HCT116 (cell line): ENCODE data around the gene SEMA5B. TPM values are rescaled to one million over a fixed set of nuclear protein-coding genes. Genes with fewer than 3 reads are reported as not detected.

Source experiments
- ATAC-seq: fragments of 200-7000 bp; cut with Tn5 transposase; 2 replicates; pipeline ENCODE4 v1.9.1; 2020; ENCODE audit warnings: mild to moderate bottlenecking, moderate library complexity
- BruUV-seq: library from RNA; stranded (reverse); fragments of 400-500 nt; replicated peaks from 2 replicates; lab custom pipeline; 2021; lab: Mats Ljungman, UMichigan
- CTCF ChIA-PET: fragments of 300-600 bp; sonication (Branson Sonifier 250); formaldehyde crosslinking; loops from one replicate; lab custom pipeline; 2021; ENCODE audit warnings: antibody characterized with exemption; lab: Charles Lee
- POLR2A ChIA-PET: fragments of 300-600, 350-600 bp; sonication (Branson Sonifier 250); formaldehyde crosslinking; loops from one replicate; lab custom pipeline; 2021; ENCODE audit warnings: antibody characterized with exemption; lab: Charles Lee
- RAD21 ChIA-PET, 2 experiments: fragments of 300-600 bp; sonication (Branson Sonifier 250); formaldehyde crosslinking; loops; one replicate each; lab custom pipeline; 2023; ENCODE audit warnings: low total read pairs in 2 of 2; ENCODE audit not compliant: uncharacterized antibody in 2 of 2, unreplicated experiment in 2 of 2, low non-redundant PET in 1 of 2; lab: Charles Lee
- DNase-seq: peaks from one replicate; pipeline ENCODE4 v3.0.0-alpha.2; 2010; ENCODE audit warnings: low read depth, low spot score
- H2AFZ ChIP-seq: fragments of 200-600 bp; shearing (Covaris generic), sonication (generic); 2 replicates; pipeline ENCODE4 v1.6.1; 2017; ENCODE audit warnings: low read depth, mixed run types, mixed read lengths, antibody characterized with exemption, low read length; ENCODE audit not compliant: poor library complexity, severe bottlenecking
- H3K27ac ChIP-seq: 2 replicates; pipeline ENCODE4 v1.5.1; 2012; ENCODE audit warnings: low read depth, low read length
- H3K27me3 ChIP-seq: fragments of 200-600 bp; sonication (generic); 2 replicates; pipeline ENCODE4 v1.6.1; 2016; ENCODE audit warnings: mixed run types, low read length, mixed read lengths; ENCODE audit not compliant: insufficient read depth
- H3K36me3 ChIP-seq, 2 experiments: fragments of 200-500 bp in 1 of 2; fragments of 200-600 bp in 1 of 2; sonication (Bioruptor generic) in 1 of 2; sonication (generic) in 1 of 2; 2 replicates each; pipeline versions ENCODE4 v1.5.1 to v1.6.1; 2014 to 2016; ENCODE audit warnings: low read length in 2 of 2, inconsistent platforms in 1 of 2, mixed read lengths in 1 of 2, mixed run types in 1 of 2; ENCODE audit not compliant: insufficient read depth in 2 of 2, control insufficient read depth in 1 of 2
- H3K4me1 ChIP-seq, 2 experiments: fragments of 200-600 bp in 1 of 2; sonication (generic) in 1 of 2; 2 replicates each; pipeline versions ENCODE4 v1.5.1 to v1.6.1; 2012 to 2017; ENCODE audit warnings: low read length in 2 of 2, inconsistent platforms in 1 of 2, mild to moderate bottlenecking in 1 of 2, mixed read lengths in 1 of 2, mixed run types in 1 of 2, moderate library complexity in 1 of 2; ENCODE audit not compliant: insufficient read depth in 2 of 2, control insufficient read depth in 1 of 2
- H3K4me2 ChIP-seq: fragments of 200-600 bp; sonication (generic); 2 replicates; pipeline ENCODE4 v1.6.1; 2017; ENCODE audit warnings: mixed run types, low read length, mixed read lengths
- H3K4me3 ChIP-seq, 2 experiments: fragments of 200-600 bp in 1 of 2; sonication (generic) in 1 of 2; replicated peaks in 1 of 2; 2 replicates each; pipeline ENCODE4 v1.5.1; 2011 to 2016; ENCODE audit warnings: low read length in 2 of 2, control low read depth in 1 of 2, low read depth in 1 of 2, mild to moderate bottlenecking in 1 of 2, mixed read lengths in 1 of 2, mixed run types in 1 of 2
- H3K79me2 ChIP-seq: fragments of 200-600 bp; sonication (generic); 2 replicates; pipeline ENCODE4 v1.6.1; 2017; ENCODE audit warnings: mild to moderate bottlenecking, mixed run types, low read length, moderate library complexity, mixed read lengths; ENCODE audit not compliant: insufficient read depth
- H3K9ac ChIP-seq: fragments of 200-600 bp; sonication (generic); 2 replicates; pipeline ENCODE4 v1.6.1; 2016; ENCODE audit warnings: low read length, mixed read lengths
- H3K9me2 ChIP-seq: fragments of 200-600 bp; sonication (generic), shearing (Covaris generic); 2 replicates; pipeline ENCODE4 v1.6.1; 2017; ENCODE audit warnings: mixed run types, mild to moderate bottlenecking, moderate library complexity; ENCODE audit not compliant: insufficient read depth
- H3K9me3 ChIP-seq, 2 experiments: fragments of 200-500 bp in 1 of 2; fragments of 200-600 bp in 1 of 2; sonication (Bioruptor generic) in 1 of 2; sonication (generic) in 1 of 2; 2 replicates each; pipeline ENCODE4 v1.6.1; 2014 to 2017; ENCODE audit warnings: low read length in 2 of 2, mixed read lengths in 2 of 2, inconsistent platforms in 1 of 2, low read depth in 1 of 2, mild to moderate bottlenecking in 1 of 2, mixed run types in 1 of 2, moderate library complexity in 1 of 2; ENCODE audit not compliant: control insufficient read depth in 1 of 2, insufficient read depth in 1 of 2
- H4K20me1 ChIP-seq: fragments of 200-600 bp; sonication (generic), shearing (Covaris generic); 2 replicates; pipeline ENCODE4 v1.6.1; 2017; ENCODE audit warnings: mixed run types, mild to moderate bottlenecking, moderate library complexity; ENCODE audit not compliant: insufficient read depth
- CBX3 ChIP-seq: IDR thresholded peaks from 2 replicates; pipeline ENCODE4 v1.6.1; 2012; ENCODE audit warnings: low read depth
- CEBPB ChIP-seq: IDR thresholded peaks from 2 replicates; pipeline ENCODE4 v1.6.1; 2012; ENCODE audit warnings: low read depth
- EGR1 ChIP-seq: IDR thresholded peaks from 2 replicates; pipeline ENCODE4 v1.6.1; 2012; ENCODE audit warnings: low read depth
- ELF1 ChIP-seq: IDR thresholded peaks from 2 replicates; pipeline ENCODE4 v1.6.1; 2012; ENCODE audit warnings: low read depth, borderline replicate concordance
- EZH2phosphoT487 ChIP-seq: fragments of 200-600 bp; IDR thresholded peaks from 2 replicates; pipeline ENCODE4 v1.6.1; 2018; ENCODE audit warnings: antibody characterized with exemption, borderline replicate concordance
- FOSL1 ChIP-seq: IDR thresholded peaks from 2 replicates; pipeline ENCODE4 v1.6.1; 2012; ENCODE audit warnings: low read depth
- JUND ChIP-seq: IDR thresholded peaks from 2 replicates; pipeline ENCODE4 v1.6.1; 2012
- POLR2A ChIP-seq: IDR thresholded peaks from 2 replicates; pipeline ENCODE4 v1.7.0; 2011; ENCODE audit warnings: borderline replicate concordance; ENCODE audit not compliant: insufficient read depth, insufficient read length; ENCODE audit errors: extremely low read depth
- RAD21 ChIP-seq: IDR thresholded peaks from 2 replicates; pipeline ENCODE4 v1.6.1; 2012; ENCODE audit warnings: low read depth, mild to moderate bottlenecking
- SIN3A ChIP-seq: IDR thresholded peaks from 2 replicates; pipeline ENCODE4 v1.6.1; 2012; ENCODE audit warnings: low read depth
- SRF ChIP-seq: IDR thresholded peaks from 2 replicates; pipeline ENCODE4 v1.6.1; 2012; ENCODE audit warnings: low read depth
- TCF7L2 ChIP-seq: IDR thresholded peaks from 2 replicates; pipeline ENCODE4 v1.7.0; 2011; ENCODE audit warnings: borderline replicate concordance, inconsistent platforms; ENCODE audit not compliant: insufficient read depth, insufficient read length; ENCODE audit errors: extremely low read depth
- YY1 ChIP-seq: IDR thresholded peaks from 2 replicates; pipeline ENCODE4 v1.6.1; 2011; ENCODE audit warnings: low read length, low read depth, moderate library complexity, mild to moderate bottlenecking; ENCODE audit not compliant: insufficient replicate concordance; ENCODE audit errors: extremely low read depth
- ZBTB33 ChIP-seq: IDR thresholded peaks from 2 replicates; pipeline ENCODE4 v1.6.1; 2011; ENCODE audit warnings: mild to moderate bottlenecking, low read length, moderate library complexity; ENCODE audit not compliant: insufficient replicate concordance; ENCODE audit errors: extremely low read depth
- ZFX ChIP-seq: fragments of 450-650 bp; IDR thresholded peaks from 2 replicates; pipeline ENCODE4 v1.6.1; 2017
- ZNF274 ChIP-seq: fragments of 200-500 bp; sonication (Bioruptor generic); IDR thresholded peaks from 2 replicates; pipeline ENCODE4 v1.6.1; 2014; ENCODE audit warnings: mild to moderate bottlenecking, low read depth, low read length, inconsistent platforms
- intact Hi-C: fragments of 100-400 bp; cut with micrococcal nuclease; formaldehyde crosslinking; loops from 2 replicates; pipeline ENCODE4 v1.10.0; 2022
- total RNA-seq: library from RNA; stranded (reverse); gene quantifications from one replicate; pipeline ENCODE4 v1.2.1, GENCODE V29; 2021; ENCODE audit not compliant: unreplicated experiment
- TF ChIP-seq, protein P1 (sequence below): IDR thresholded peaks from 2 replicates; pipeline ENCODE4 v1.6.1; 2012; ENCODE audit warnings: low read depth
- TF ChIP-seq, protein P2 (sequence below): IDR thresholded peaks from 2 replicates; pipeline ENCODE4 v1.6.1; 2012
- TF ChIP-seq, protein P3 (sequence below): IDR thresholded peaks from 2 replicates; pipeline ENCODE4 v1.6.1; 2012

SEMA5B gene
- total RNA-seq, 1 experiment from 2014 or later = 0.15 TPM

GRCh38 chr3:122916084-122916483 is 111.5 kb downstream of the SEMA5B start:
- CTCF ChIA-PET = no interaction called here
- no peak overlapping the region for H2AFZ ChIP-seq
- no peak overlapping the region for H3K4me2 ChIP-seq
- no peaks in the 10 kb centered on the region for H3K9me2 ChIP-seq
- BruUV-seq = no TSS peak
- no peak overlapping the region for H3K9ac ChIP-seq
- H3K79me2 ChIP-seq = no peaks in the 10 kb centered on the region
- POLR2A ChIA-PET = no interaction called here
- H3K36me3 ChIP-seq = no peaks in the 10 kb centered on the region
- no peaks in the 10 kb centered on the region for H4K20me1 ChIP-seq
- H3K9me3 ChIP-seq = no peaks in the 10 kb centered on the region
- intact Hi-C loops = no loop called here
- H3K27me3 ChIP-seq = peaks cover 9% of the 10 kb centered on the region; the same call in 1 of the 2 replicates
- no peaks in the 10 kb centered on the region for H3K4me1 ChIP-seq
- H3K4me3 ChIP-seq = no peak overlapping the region
- H3K27ac ChIP-seq = no peak overlapping the region
- DNase-seq (no peak), ATAC-seq (no peak)
- RAD21 ChIA-PET = no interaction called here
- TF ChIP-seq, protein P1, sequence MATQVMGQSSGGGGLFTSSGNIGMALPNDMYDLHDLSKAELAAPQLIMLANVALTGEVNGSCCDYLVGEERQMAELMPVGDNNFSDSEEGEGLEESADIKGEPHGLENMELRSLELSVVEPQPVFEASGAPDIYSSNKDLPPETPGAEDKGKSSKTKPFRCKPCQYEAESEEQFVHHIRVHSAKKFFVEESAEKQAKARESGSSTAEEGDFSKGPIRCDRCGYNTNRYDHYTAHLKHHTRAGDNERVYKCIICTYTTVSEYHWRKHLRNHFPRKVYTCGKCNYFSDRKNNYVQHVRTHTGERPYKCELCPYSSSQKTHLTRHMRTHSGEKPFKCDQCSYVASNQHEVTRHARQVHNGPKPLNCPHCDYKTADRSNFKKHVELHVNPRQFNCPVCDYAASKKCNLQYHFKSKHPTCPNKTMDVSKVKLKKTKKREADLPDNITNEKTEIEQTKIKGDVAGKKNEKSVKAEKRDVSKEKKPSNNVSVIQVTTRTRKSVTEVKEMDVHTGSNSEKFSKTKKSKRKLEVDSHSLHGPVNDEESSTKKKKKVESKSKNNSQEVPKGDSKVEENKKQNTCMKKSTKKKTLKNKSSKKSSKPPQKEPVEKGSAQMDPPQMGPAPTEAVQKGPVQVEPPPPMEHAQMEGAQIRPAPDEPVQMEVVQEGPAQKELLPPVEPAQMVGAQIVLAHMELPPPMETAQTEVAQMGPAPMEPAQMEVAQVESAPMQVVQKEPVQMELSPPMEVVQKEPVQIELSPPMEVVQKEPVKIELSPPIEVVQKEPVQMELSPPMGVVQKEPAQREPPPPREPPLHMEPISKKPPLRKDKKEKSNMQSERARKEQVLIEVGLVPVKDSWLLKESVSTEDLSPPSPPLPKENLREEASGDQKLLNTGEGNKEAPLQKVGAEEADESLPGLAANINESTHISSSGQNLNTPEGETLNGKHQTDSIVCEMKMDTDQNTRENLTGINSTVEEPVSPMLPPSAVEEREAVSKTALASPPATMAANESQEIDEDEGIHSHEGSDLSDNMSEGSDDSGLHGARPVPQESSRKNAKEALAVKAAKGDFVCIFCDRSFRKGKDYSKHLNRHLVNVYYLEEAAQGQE = no peak
- TF ChIP-seq, protein P2, sequence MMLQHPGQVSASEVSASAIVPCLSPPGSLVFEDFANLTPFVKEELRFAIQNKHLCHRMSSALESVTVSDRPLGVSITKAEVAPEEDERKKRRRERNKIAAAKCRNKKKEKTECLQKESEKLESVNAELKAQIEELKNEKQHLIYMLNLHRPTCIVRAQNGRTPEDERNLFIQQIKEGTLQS = no peak
- no peak for TF ChIP-seq ELF1
- TF ChIP-seq TCF7L2 = no peak
- TF ChIP-seq SIN3A = no peak
- TF ChIP-seq EZH2phosphoT487 = no peak
- no peak for TF ChIP-seq CBX3
- no peak for TF ChIP-seq SRF
- no peak for TF ChIP-seq POLR2A
- TF ChIP-seq, protein P3, sequence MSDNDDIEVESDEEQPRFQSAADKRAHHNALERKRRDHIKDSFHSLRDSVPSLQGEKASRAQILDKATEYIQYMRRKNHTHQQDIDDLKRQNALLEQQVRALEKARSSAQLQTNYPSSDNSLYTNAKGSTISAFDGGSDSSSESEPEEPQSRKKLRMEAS = no peak
- no peak for TF ChIP-seq EGR1
- TF ChIP-seq CEBPB = no peak
- TF ChIP-seq ZNF274 = no peak
- no peak for TF ChIP-seq FOSL1
- no peak for TF ChIP-seq JUND
- TF ChIP-seq RAD21 = no peak
- TF ChIP-seq ZFX = no peak
- TF ChIP-seq ZBTB33 = no peak
- no peak for TF ChIP-seq YY1
